Caco-2 (cell line): Measurements from ENCODE around the gene PHC2. TPM values are rescaled to one million over a fixed set of nuclear protein-coding genes. Genes with fewer than 3 reads are reported as not detected.

Experiments
- BruUV-seq: library from RNA; stranded (reverse); fragments of 400-500 nt; replicated peaks from 2 replicates; lab custom pipeline; 2021; lab: Mats Ljungman, UMichigan
- CTCF ChIA-PET: fragments of 300-600 bp; sonication (Branson Sonifier 250); formaldehyde crosslinking; loops from one replicate; lab custom pipeline; 2022; ENCODE audit warnings: antibody characterized with exemption; lab: Charles Lee
- POLR2A ChIA-PET: fragments of 300-600 bp; sonication (Branson Sonifier 250); formaldehyde crosslinking; loops from one replicate; lab custom pipeline; 2022; ENCODE audit warnings: antibody characterized with exemption; lab: Charles Lee
- DNase-seq, 2 experiments: peaks; one replicate each; pipeline versions ENCODE4 v3.0.0 to v3.0.0-alpha.2; 2020 to 2022
- H3K27me3 ChIP-seq: replicated peaks from 2 replicates; pipeline ENCODE4 v1.6.0; 2011; ENCODE audit warnings: low read length; ENCODE audit not compliant: control insufficient read depth, insufficient read depth
- H3K36me3 ChIP-seq: 2 replicates; pipeline ENCODE4 v1.5.1; 2011; ENCODE audit warnings: low read length; ENCODE audit not compliant: control insufficient read depth, insufficient read depth
- H3K4me1 ChIP-seq: fragments of 250-450 bp; sonication (Bioruptor Pico); 2 replicates; pipeline ENCODE4 v1.5.1; 2020; ENCODE audit warnings: mild to moderate bottlenecking
- H3K4me3 ChIP-seq: 2 replicates; pipeline ENCODE4 v1.5.1; 2011; ENCODE audit warnings: low read depth, mild to moderate bottlenecking, control low read depth, low read length
- H3K9me3 ChIP-seq: fragments of 250-450 bp; sonication (Bioruptor Pico); 2 replicates; pipeline ENCODE4 v1.5.1; 2020; ENCODE audit warnings: mild to moderate bottlenecking, moderate library complexity
- H3K27ac Mint-ChIP-seq: one replicate; pipeline ENCODE4 v1.8.0; 2022; ENCODE audit warnings: mixed read lengths; ENCODE audit not compliant: unreplicated experiment
- H3K27me3 Mint-ChIP-seq: one replicate; pipeline ENCODE4 v1.8.0; 2022; ENCODE audit warnings: mixed read lengths; ENCODE audit not compliant: insufficient read depth, unreplicated experiment
- H3K36me3 Mint-ChIP-seq: one replicate; pipeline ENCODE4 v1.8.0; 2022; ENCODE audit warnings: mild to moderate bottlenecking, mixed read lengths; ENCODE audit not compliant: insufficient read depth, unreplicated experiment
- H3K4me1 Mint-ChIP-seq: one replicate; pipeline ENCODE4 v1.8.0; 2022; ENCODE audit warnings: low read depth, mixed read lengths; ENCODE audit not compliant: unreplicated experiment
- H3K4me3 Mint-ChIP-seq: one replicate; pipeline ENCODE4 v1.8.0; 2022; ENCODE audit warnings: mild to moderate bottlenecking, moderate library complexity, mixed read lengths; ENCODE audit not compliant: unreplicated experiment
- H3K9me3 Mint-ChIP-seq: one replicate; pipeline ENCODE4 v1.8.0; 2022; ENCODE audit warnings: mixed read lengths; ENCODE audit not compliant: unreplicated experiment
- intact Hi-C: fragments of 100-400 bp; cut with micrococcal nuclease; formaldehyde crosslinking; loops from one replicate; pipeline ENCODE4 v1.10.0; 2022; ENCODE audit not compliant: unreplicated experiment
- total RNA-seq: library from RNA; stranded (reverse); gene quantifications from 2 replicates; pipeline ENCODE4 v1.2.3, GENCODE V29; 2022
- TF ChIP-seq, protein P1 (sequence below), 2 experiments: fragments of 200-600 bp in 1 of 2; IDR thresholded peaks; 1 replicate in 1 of 2; 2 replicates in 1 of 2; pipeline versions ENCODE4 v1.5.1 to v1.8.0; 2011 to 2022; ENCODE audit warnings: antibody characterized with exemption in 1 of 2, control low read depth in 1 of 2, inconsistent platforms in 1 of 2, low read depth in 1 of 2, low read length in 1 of 2, mild to moderate bottlenecking in 1 of 2, moderate library complexity in 1 of 2; ENCODE audit not compliant: insufficient read depth in 1 of 2, severe bottlenecking in 1 of 2, unreplicated experiment in 1 of 2

PHC2 gene
- total RNA-seq, 1 experiment from 2014 or later: 35.2 TPM

- CTCF ChIA-PET: no interaction called here
- H3K4me1 ChIP-seq: no peaks in the 10 kb centered on the region
- TF ChIP-seq, protein P1, sequence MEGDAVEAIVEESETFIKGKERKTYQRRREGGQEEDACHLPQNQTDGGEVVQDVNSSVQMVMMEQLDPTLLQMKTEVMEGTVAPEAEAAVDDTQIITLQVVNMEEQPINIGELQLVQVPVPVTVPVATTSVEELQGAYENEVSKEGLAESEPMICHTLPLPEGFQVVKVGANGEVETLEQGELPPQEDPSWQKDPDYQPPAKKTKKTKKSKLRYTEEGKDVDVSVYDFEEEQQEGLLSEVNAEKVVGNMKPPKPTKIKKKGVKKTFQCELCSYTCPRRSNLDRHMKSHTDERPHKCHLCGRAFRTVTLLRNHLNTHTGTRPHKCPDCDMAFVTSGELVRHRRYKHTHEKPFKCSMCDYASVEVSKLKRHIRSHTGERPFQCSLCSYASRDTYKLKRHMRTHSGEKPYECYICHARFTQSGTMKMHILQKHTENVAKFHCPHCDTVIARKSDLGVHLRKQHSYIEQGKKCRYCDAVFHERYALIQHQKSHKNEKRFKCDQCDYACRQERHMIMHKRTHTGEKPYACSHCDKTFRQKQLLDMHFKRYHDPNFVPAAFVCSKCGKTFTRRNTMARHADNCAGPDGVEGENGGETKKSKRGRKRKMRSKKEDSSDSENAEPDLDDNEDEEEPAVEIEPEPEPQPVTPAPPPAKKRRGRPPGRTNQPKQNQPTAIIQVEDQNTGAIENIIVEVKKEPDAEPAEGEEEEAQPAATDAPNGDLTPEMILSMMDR (IDR thresholded peaks at IDR 0.05; ENCODE audit: insufficient read depth in 1 of 2, low read depth in 1 of 2, low read length in 1 of 2, severe bottlenecking in 1 of 2, unreplicated experiment in 1 of 2): no peak
- Mint-ChIP-seq H3K36me3 (peaks cover 27% of the 10 kb centered on the region), H3K4me3 (no peak overlapping the region), H3K27me3 (no peaks in the 10 kb centered on the region), H3K4me1 (no peaks in the 10 kb centered on the region), H3K27ac (no peak overlapping the region), H3K9me3 (no peaks in the 10 kb centered on the region)
- H3K27me3 ChIP-seq: no peaks in the 10 kb centered on the region
- POLR2A ChIA-PET: no interaction called here
- DNase-seq: no peak
- H3K36me3 ChIP-seq: no peaks in the 10 kb centered on the region
- H3K4me3 ChIP-seq: no peak overlapping the region
- no peaks in the 10 kb centered on the region for H3K9me3 ChIP-seq
- no TSS peak for BruUV-seq
- intact Hi-C loops: no loop called here
Observed at GRCh38 chr1:33288976-33289857, 141.7 kb downstream of the PHC2 start.

GRCh38 chr1:33287317-33287716 is 143.6 kb downstream of the PHC2 start:
- Histone ChIP-seq H3K27me3 (no peaks in the 10 kb centered on the region), H3K36me3 (no peaks in the 10 kb centered on the region), H3K4me3 (no peak overlapping the region), H3K4me1 (no peaks in the 10 kb centered on the region), H3K9me3 (no peaks in the 10 kb centered on the region)
- no TSS peak for BruUV-seq
- no peak overlapping the region for H3K4me3 Mint-ChIP-seq
- no peak overlapping the region for H3K27ac Mint-ChIP-seq
- POLR2A ChIA-PET: no interaction called here
- no peak for DNase-seq
- CTCF ChIA-PET: no interaction called here
- H3K36me3 Mint-ChIP-seq: peaks cover 24% of the 10 kb centered on the region
- intact Hi-C loops: no loop called here
- no peaks in the 10 kb centered on the region for H3K9me3 Mint-ChIP-seq
- no peaks in the 10 kb centered on the region for H3K27me3 Mint-ChIP-seq
- TF ChIP-seq, protein P1 (IDR thresholded peaks at IDR 0.05; ENCODE audit: insufficient read depth in 1 of 2, low read depth in 1 of 2, low read length in 1 of 2, severe bottlenecking in 1 of 2, unreplicated experiment in 1 of 2): no peak
- no peaks in the 10 kb centered on the region for H3K4me1 Mint-ChIP-seq

DNA sequence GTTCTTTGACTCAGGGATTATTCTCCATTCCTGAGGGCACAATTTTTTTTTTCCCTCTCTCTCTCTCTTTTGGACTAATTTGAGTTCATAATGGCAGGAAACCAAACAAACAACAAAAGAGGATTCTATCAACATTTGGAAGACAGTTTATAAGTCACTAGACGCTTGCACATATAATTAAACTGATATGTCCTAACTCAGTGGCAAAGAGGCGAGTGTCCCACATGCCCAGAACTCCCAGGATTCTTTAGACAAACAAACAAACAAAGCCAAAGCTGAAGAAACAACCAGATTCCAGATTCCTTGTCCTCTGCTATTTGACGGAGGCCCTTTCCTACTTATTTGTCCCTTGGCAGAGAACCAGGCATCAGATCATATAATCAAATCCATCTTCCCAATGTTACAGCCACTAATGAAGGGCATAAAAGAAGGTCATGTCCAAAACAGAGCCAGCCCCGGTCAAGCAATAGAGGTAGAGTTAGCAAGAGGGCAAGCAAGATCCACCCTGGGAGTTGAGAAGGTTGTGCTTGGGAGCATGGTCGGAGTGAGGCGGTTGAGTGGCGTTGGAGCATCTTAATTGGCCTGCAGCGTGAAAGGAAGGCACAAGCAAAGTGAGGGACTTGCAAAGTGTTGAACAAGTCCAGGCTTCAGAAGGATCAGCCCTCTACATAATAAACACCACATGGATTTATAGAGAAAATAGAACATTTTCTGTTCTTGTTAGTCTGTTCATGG is 144.3 kb downstream of the PHC2 start:
- no peaks in the 10 kb centered on the region for H3K27me3 ChIP-seq
- H3K36me3 Mint-ChIP-seq: peaks cover 30% of the 10 kb centered on the region
- H3K27me3 Mint-ChIP-seq: no peaks in the 10 kb centered on the region
- H3K9me3 ChIP-seq: no peaks in the 10 kb centered on the region
- no peak overlapping the region for H3K4me3 Mint-ChIP-seq
- H3K4me1 Mint-ChIP-seq: no peaks in the 10 kb centered on the region
- no peak for DNase-seq
- POLR2A ChIA-PET: no interaction called here
- intact Hi-C loops: no loop called here
- H3K36me3 ChIP-seq: no peaks in the 10 kb centered on the region
- CTCF ChIA-PET: no interaction called here
- H3K9me3 Mint-ChIP-seq: no peaks in the 10 kb centered on the region
- TF ChIP-seq, protein P1 (IDR thresholded peaks at IDR 0.05; ENCODE audit: insufficient read depth in 1 of 2, low read depth in 1 of 2, low read length in 1 of 2, severe bottlenecking in 1 of 2, unreplicated experiment in 1 of 2): no peak
- no TSS peak for BruUV-seq
- H3K4me1 ChIP-seq: no peaks in the 10 kb centered on the region
- H3K27ac Mint-ChIP-seq: no peak overlapping the region
- no peak overlapping the region for H3K4me3 ChIP-seq
